Measurements from ENCODE around the gene TSPAN12.

GRCh38 chr7:120806669-120807068 is 51.3 kb downstream of the TSPAN12 start:
- TF ChIP-seq CTCF (IDR thresholded peaks at IDR 0.05) = no peak
- TF ChIP-seq POLR2AphosphoS5 (IDR thresholded peaks at IDR 0.05) = no peak
